ENCODE measurements around the gene OPN1MW3. TPM values are rescaled to one million over a fixed set of nuclear protein-coding genes. Genes with fewer than 3 reads are reported as not detected.
"Not testable (repeated sequence)": the region's sequence is repeated elsewhere in the genome, so short reads cannot be mapped to it uniquely, and the experiment has no call there.

The OPN1MW3 gene
- total RNA-seq: not detected

GRCh38 chrX:154257282-154257681 lies at the start of gene OPN1MW3:
Gene OPN1MW3 (plus strand): TSS chrX:154257582. CDS start chrX:154257620, 38 bp downstream.
- H3K4me1 Mint-ChIP-seq; H3K27ac Mint-ChIP-seq; DNase-seq; H3K4me3 Mint-ChIP-seq; H3K9me3 Mint-ChIP-seq; POLR2A ChIA-PET; H3K36me3 Mint-ChIP-seq (ENCODE audit: low read depth); H3K27me3 Mint-ChIP-seq; CTCF ChIA-PET: not testable (repeated sequence)

- H3K9me3 Mint-ChIP-seq; H3K4me1 Mint-ChIP-seq; H3K27me3 Mint-ChIP-seq; CTCF ChIA-PET; H3K36me3 Mint-ChIP-seq (ENCODE audit: low read depth); DNase-seq; POLR2A ChIA-PET; H3K4me3 Mint-ChIP-seq: not testable (repeated sequence)
- peak overlapping the region; percentile 31 for H3K27ac Mint-ChIP-seq
Measured at GRCh38 chrX:154209670-154210418, 47.5 kb upstream of the OPN1MW3 start.

- H3K36me3 Mint-ChIP-seq (ENCODE audit: low read depth); H3K27me3 Mint-ChIP-seq; POLR2A ChIA-PET; H3K27ac Mint-ChIP-seq; H3K4me1 Mint-ChIP-seq; DNase-seq; CTCF ChIA-PET; H3K4me3 Mint-ChIP-seq; H3K9me3 Mint-ChIP-seq: not testable (repeated sequence)
Measured at GRCh38 chrX:154211057-154211456, 46.3 kb upstream of the OPN1MW3 start.

- H3K36me3 Mint-ChIP-seq (ENCODE audit: low read depth); CTCF ChIA-PET; DNase-seq; H3K9me3 Mint-ChIP-seq; H3K27me3 Mint-ChIP-seq; H3K4me3 Mint-ChIP-seq; H3K4me1 Mint-ChIP-seq; H3K27ac Mint-ChIP-seq; POLR2A ChIA-PET: not testable (repeated sequence)
Measured at GRCh38 chrX:154211499-154211898, 45.9 kb upstream of the OPN1MW3 start.

GRCh38 chrX:154219456-154219855 lies 37.9 kb upstream of the OPN1MW3 start, which contains the start of gene OPN1MW2:
Gene OPN1MW2 (plus strand): TSS chrX:154219756. CDS start chrX:154219816, 60 bp downstream.
- H3K4me3 Mint-ChIP-seq; H3K9me3 Mint-ChIP-seq; H3K27ac Mint-ChIP-seq; CTCF ChIA-PET; DNase-seq; H3K27me3 Mint-ChIP-seq; H3K36me3 Mint-ChIP-seq (ENCODE audit: low read depth); POLR2A ChIA-PET; H3K4me1 Mint-ChIP-seq: not testable (repeated sequence)

GRCh38 chrX:154225292-154225691 lies 32.1 kb upstream of the OPN1MW3 start:
- H3K27me3 Mint-ChIP-seq; CTCF ChIA-PET; DNase-seq; POLR2A ChIA-PET; H3K27ac Mint-ChIP-seq; H3K4me1 Mint-ChIP-seq; H3K4me3 Mint-ChIP-seq; H3K9me3 Mint-ChIP-seq; H3K36me3 Mint-ChIP-seq (ENCODE audit: low read depth): not testable (repeated sequence)

- POLR2A ChIA-PET; CTCF ChIA-PET; H3K36me3 Mint-ChIP-seq (ENCODE audit: low read depth); H3K27ac Mint-ChIP-seq; H3K4me1 Mint-ChIP-seq; H3K9me3 Mint-ChIP-seq; H3K4me3 Mint-ChIP-seq; DNase-seq; H3K27me3 Mint-ChIP-seq: not testable (repeated sequence)
Measured at GRCh38 chrX:154226706-154227105, 30.7 kb upstream of the OPN1MW3 start.

GRCh38 chrX:154231443-154231842 lies 25.9 kb upstream of the OPN1MW3 start:
- H3K27me3 Mint-ChIP-seq; DNase-seq; CTCF ChIA-PET; H3K27ac Mint-ChIP-seq; POLR2A ChIA-PET; H3K4me3 Mint-ChIP-seq; H3K9me3 Mint-ChIP-seq; H3K4me1 Mint-ChIP-seq; H3K36me3 Mint-ChIP-seq (ENCODE audit: low read depth): not testable (repeated sequence)

GRCh38 chrX:154233620-154234019 lies 23.8 kb upstream of the OPN1MW3 start:
- DNase-seq; H3K9me3 Mint-ChIP-seq; H3K36me3 Mint-ChIP-seq (ENCODE audit: low read depth); CTCF ChIA-PET; H3K4me1 Mint-ChIP-seq; H3K4me3 Mint-ChIP-seq; H3K27ac Mint-ChIP-seq; H3K27me3 Mint-ChIP-seq; POLR2A ChIA-PET: not testable (repeated sequence)

- POLR2A ChIA-PET; H3K27ac Mint-ChIP-seq; H3K4me1 Mint-ChIP-seq; H3K4me3 Mint-ChIP-seq; H3K9me3 Mint-ChIP-seq; H3K27me3 Mint-ChIP-seq; H3K36me3 Mint-ChIP-seq (ENCODE audit: low read depth); DNase-seq: not testable (repeated sequence)
- CTCF ChIA-PET: interaction anchor here (0.7 kb wide), 1 partner anchor 199 kb away, joined by 4 read pairs; no protein-coding TSS in a partner anchor
Measured at GRCh38 chrX:154238939-154239559, 18.3 kb upstream of the OPN1MW3 start.

GRCh38 chrX:154239982-154240503 lies 17.3 kb upstream of the OPN1MW3 start:
- POLR2A ChIA-PET; H3K4me3 Mint-ChIP-seq; H3K4me1 Mint-ChIP-seq; CTCF ChIA-PET; H3K27me3 Mint-ChIP-seq; H3K9me3 Mint-ChIP-seq; H3K36me3 Mint-ChIP-seq (ENCODE audit: low read depth): not testable (repeated sequence)
- H3K27ac Mint-ChIP-seq: peak overlapping the region; percentile 22
- DNase-seq: peak; percentile 3

GRCh38 chrX:154247377-154248045 lies 9.9 kb upstream of the OPN1MW3 start:
- DNase-seq; H3K27me3 Mint-ChIP-seq; CTCF ChIA-PET; H3K4me3 Mint-ChIP-seq; POLR2A ChIA-PET; H3K4me1 Mint-ChIP-seq; H3K9me3 Mint-ChIP-seq; H3K36me3 Mint-ChIP-seq (ENCODE audit: low read depth): not testable (repeated sequence)
- peak overlapping the region; percentile 62 for H3K27ac Mint-ChIP-seq

- H3K27ac Mint-ChIP-seq; H3K27me3 Mint-ChIP-seq; H3K4me3 Mint-ChIP-seq; H3K36me3 Mint-ChIP-seq (ENCODE audit: low read depth); DNase-seq; POLR2A ChIA-PET; H3K9me3 Mint-ChIP-seq; H3K4me1 Mint-ChIP-seq; CTCF ChIA-PET: not testable (repeated sequence)
Measured at GRCh38 chrX:154248076-154248475, 9.3 kb upstream of the OPN1MW3 start.
